ENCODE results near the gene MT1G. TPM values are rescaled to one million over a fixed set of nuclear protein-coding genes. Genes with fewer than 3 reads are reported as not detected.

MT1G gene
- total and polyA plus RNA-seq, 9 of the 15 experiments (the other 6 are each of a cell fraction or from before 2014, with no cell fraction given): 0.28 to 1.7 (median 0.69) TPM; not detected in 4

DNA sequence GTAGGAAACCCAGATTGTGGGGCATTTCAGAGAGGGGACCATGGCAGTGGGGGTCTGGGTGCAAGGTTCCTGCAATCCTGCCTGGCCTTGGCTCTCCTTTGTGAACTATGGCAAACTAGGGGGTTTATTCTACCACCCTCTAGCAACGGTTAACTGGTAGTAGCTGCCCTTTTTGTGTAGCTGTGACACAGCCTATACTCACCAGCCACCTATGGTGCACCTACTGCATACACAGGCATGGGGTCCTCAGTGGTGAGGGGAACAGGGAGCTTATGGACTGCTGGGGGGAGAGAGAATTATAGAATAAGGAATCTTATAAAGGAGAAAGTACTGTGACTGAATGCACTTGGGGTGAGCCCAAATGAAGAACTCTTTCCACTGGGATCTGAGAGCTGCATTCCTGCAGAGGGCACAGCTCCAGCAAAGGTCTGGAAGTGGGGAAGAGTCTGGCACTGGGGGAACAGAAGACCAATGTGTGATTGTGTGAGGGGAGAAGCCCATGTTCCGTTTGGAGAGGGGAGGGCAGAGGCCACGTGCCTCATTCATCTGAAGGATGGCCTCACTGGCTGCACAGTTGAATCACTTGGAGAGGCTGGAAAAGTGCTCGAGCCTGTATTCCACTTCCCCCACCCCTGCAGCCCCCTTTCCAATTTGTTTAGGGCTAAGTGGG lies 16.5 kb upstream of the MT1G start:
- FAIRE-seq (no peak), ATAC-seq (no peak), DNase-seq (ENCODE audit: extremely low read depth in 1 of 4, low spot score in 3 of 4) (no peak)
- intact Hi-C loops (cut with micrococcal nuclease) (no loop called here), in situ Hi-C loops (cut with MboI) (no loop called here)
- peaks cover 6 to 12% of the 10 kb centered on the region in 2 experiments; a peak in 3 of 5 replicates for H3K4me1 ChIP-seq (replicated peaks in 1 of 2; ENCODE audit: control insufficient read depth in 2 of 2, insufficient read depth in 2 of 2, low read length in 2 of 2)
- ChIA-PET CTCF (ENCODE audit: low intra/inter-chr PET ratio) (no interaction called here), POLR2A (interaction anchor here (0.6 to 0.8 kb wide), 5 partner anchors 12 to 111 kb away, joined by 3 to 6 read pairs (median 4); no protein-coding TSS in a partner anchor)
- no peak overlapping the region for H3K9ac ChIP-seq (ENCODE audit: insufficient read depth in 1 of 2, low read depth in 2 of 2, low read length in 2 of 2)
- no peaks in the 10 kb centered on the region for H3K79me2 ChIP-seq (ENCODE audit: control insufficient read depth, insufficient read depth, low read length)
- WGBS (ENCODE audit: insufficient coverage, low coverage, missing lambda C conversion rate): 0% methylated on average over 4 of the region's 4 CpGs
- no peak overlapping the region for H3K4me3 ChIP-seq
- no peaks in the 10 kb centered on the region for H3K36me3 ChIP-seq (ENCODE audit: control insufficient read depth, insufficient read depth, low read length)
- BruUV-seq (replicated peaks): no TSS peak
- no peaks in the 10 kb centered on the region for H3K9me3 ChIP-seq (replicated peaks; ENCODE audit: control insufficient read depth, insufficient read depth, low read depth, low read length)
- no peaks in the 10 kb centered on the region for H3K9me1 ChIP-seq (ENCODE audit: control insufficient read depth, insufficient read depth, low read length)
- H3K27me3 ChIP-seq (ENCODE audit: control insufficient read depth in 2 of 2, insufficient read depth in 2 of 2, low read length in 2 of 2): peaks cover 7 to 42% of the 10 kb centered on the region in 2 experiments; a peak in 4 of 5 replicates
- no peak overlapping the region for H3K4me2 ChIP-seq (ENCODE audit: insufficient read depth, low read length)
- no peak overlapping the region for H3K27ac ChIP-seq (ENCODE audit: extremely low read depth, low read depth, low read length)
- H2AFZ ChIP-seq (ENCODE audit: low read depth, low read length): no peak overlapping the region
- H4K20me1 ChIP-seq (replicated peaks; ENCODE audit: control insufficient read depth, insufficient read depth, low read length): no peaks in the 10 kb centered on the region
- TF ChIP-seq, protein P1, sequence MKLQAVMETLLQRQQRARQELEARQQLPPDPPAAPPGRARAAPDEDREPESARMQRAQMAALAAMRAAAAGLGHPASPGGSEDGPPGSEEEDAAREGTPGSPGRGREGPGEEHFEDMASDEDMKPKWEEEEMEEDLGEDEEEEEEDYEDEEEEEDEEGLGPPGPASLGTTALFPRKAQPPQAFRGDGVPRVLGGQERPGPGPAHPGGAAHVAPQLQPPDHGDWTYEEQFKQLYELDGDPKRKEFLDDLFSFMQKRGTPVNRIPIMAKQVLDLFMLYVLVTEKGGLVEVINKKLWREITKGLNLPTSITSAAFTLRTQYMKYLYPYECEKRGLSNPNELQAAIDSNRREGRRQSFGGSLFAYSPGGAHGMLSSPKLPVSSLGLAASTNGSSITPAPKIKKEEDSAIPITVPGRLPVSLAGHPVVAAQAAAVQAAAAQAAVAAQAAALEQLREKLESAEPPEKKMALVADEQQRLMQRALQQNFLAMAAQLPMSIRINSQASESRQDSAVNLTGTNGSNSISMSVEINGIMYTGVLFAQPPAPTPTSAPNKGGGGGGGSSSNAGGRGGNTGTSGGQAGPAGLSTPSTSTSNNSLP (IDR thresholded peaks at IDR 0.05; ENCODE audit: borderline replicate concordance, low read depth, low read length): no peak
- TF ChIP-seq, protein P2, sequence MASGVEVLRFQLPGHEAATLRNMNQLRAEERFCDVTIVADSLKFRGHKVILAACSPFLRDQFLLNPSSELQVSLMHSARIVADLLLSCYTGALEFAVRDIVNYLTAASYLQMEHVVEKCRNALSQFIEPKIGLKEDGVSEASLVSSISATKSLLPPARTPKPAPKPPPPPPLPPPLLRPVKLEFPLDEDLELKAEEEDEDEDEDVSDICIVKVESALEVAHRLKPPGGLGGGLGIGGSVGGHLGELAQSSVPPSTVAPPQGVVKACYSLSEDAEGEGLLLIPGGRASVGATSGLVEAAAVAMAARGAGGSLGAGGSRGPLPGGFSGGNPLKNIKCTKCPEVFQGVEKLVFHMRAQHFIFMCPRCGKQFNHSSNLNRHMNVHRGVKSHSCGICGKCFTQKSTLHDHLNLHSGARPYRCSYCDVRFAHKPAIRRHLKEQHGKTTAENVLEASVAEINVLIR (CRISPR knock-in tag; IDR thresholded peaks at IDR 0.05): no peak
- TF ChIP-seq SMAD3 (CRISPR knock-in tag; conservative IDR thresholded peaks at IDR 0.05) (no peak), NEUROD1 (IDR thresholded peaks at IDR 0.05; ENCODE audit: borderline replicate concordance, low read depth, low read length, partially characterized antibody) (no peak), ZNF696 (CRISPR knock-in tag; conservative IDR thresholded peaks at IDR 0.05) (no peak), HDGF (IDR thresholded peaks at IDR 0.05) (no peak), ZSCAN32 (CRISPR knock-in tag; IDR thresholded peaks at IDR 0.05) (no peak)
- TF ChIP-seq, protein P3, sequence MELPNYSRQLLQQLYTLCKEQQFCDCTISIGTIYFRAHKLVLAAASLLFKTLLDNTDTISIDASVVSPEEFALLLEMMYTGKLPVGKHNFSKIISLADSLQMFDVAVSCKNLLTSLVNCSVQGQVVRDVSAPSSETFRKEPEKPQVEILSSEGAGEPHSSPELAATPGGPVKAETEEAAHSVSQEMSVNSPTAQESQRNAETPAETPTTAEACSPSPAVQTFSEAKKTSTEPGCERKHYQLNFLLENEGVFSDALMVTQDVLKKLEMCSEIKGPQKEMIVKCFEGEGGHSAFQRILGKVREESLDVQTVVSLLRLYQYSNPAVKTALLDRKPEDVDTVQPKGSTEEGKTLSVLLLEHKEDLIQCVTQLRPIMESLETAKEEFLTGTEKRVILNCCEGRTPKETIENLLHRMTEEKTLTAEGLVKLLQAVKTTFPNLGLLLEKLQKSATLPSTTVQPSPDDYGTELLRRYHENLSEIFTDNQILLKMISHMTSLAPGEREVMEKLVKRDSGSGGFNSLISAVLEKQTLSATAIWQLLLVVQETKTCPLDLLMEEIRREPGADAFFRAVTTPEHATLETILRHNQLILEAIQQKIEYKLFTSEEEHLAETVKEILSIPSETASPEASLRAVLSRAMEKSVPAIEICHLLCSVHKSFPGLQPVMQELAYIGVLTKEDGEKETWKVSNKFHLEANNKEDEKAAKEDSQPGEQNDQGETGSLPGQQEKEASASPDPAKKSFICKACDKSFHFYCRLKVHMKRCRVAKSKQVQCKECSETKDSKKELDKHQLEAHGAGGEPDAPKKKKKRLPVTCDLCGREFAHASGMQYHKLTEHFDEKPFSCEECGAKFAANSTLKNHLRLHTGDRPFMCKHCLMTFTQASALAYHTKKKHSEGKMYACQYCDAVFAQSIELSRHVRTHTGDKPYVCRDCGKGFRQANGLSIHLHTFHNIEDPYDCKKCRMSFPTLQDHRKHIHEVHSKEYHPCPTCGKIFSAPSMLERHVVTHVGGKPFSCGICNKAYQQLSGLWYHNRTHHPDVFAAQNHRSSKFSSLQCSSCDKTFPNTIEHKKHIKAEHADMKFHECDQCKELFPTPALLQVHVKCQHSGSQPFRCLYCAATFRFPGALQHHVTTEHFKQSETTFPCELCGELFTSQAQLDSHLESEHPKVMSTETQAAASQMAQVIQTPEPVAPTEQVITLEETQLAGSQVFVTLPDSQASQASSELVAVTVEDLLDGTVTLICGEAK (IDR thresholded peaks at IDR 0.05): no peak
- TF ChIP-seq, protein P3 (CRISPR knock-in tag; IDR thresholded peaks at IDR 0.05): no peak

Measured in K562 (cell line).